HG02938 (cell line): Measurements from ENCODE around the gene TIRAP.
A peak's percentile ranks its signal among the peaks of the same experiment; 100 is the strongest.

Experiments used
- ATAC-seq: cut with Tn5 transposase; IDR thresholded peaks from one replicate; pipeline ENCODE4 v1.9.1; 2021; ENCODE audit warnings: mild to moderate bottlenecking, moderate library complexity; ENCODE audit not compliant: unreplicated experiment

TIRAP gene

DNA sequence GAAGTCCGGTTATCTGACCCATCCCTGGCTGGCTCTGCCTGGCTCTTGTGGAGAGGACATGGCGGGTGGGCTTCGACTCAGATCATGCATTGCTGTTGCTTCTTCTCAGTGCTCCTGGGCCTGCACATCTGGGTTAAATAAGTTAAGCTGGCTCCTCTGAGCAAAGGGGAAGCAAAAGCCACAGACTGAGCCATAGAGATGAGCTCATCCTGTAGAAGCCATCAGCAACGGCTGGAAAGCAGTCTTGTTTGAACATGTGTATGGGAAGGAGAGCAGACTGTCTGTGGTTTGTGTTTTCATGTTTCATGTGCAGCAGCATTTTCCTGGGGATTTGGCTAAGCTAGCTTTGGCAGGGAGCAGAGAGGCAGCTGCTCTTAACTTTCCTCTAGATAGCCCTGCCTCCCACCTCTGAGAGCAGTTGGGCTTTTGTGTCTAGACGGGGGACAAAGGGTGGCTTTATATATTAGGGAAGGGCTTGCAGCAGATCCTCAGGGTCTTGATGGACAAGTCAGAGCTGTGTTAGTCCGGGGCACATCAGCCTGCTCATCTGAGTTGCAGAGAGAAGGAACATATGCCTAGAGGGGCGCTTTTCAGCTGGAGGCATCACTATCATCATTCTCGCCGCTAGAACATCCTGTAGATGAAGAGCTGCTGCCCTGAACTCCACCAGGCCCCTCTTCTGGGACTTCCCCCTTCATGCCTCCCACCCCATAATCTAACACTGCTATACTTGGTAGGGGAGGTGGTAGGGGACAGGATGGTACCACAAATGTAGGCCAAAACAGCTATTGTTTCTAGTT lies 35.9 kb downstream of the TIRAP start:
- ATAC-seq = peak; percentile 71

DNA sequence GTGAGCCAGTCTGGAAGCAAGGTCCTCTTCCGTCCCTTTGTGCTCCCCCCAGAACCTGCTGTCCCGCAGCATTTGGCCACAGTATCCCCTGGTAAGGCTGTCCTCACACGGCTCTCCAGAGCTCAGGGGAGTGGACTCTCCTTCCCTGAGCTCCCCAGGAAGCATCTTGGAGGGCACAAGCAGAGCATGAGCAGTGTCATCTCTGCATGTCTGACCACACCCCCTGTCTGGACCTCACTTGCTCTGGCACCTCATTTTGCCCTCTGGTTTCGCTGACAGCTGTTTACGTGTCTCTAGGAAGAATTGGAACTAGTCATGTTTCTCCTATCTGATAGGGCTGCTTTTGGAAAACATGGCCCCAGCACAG lies 36.5 kb downstream of the TIRAP start:
- ATAC-seq = no peak

DNA sequence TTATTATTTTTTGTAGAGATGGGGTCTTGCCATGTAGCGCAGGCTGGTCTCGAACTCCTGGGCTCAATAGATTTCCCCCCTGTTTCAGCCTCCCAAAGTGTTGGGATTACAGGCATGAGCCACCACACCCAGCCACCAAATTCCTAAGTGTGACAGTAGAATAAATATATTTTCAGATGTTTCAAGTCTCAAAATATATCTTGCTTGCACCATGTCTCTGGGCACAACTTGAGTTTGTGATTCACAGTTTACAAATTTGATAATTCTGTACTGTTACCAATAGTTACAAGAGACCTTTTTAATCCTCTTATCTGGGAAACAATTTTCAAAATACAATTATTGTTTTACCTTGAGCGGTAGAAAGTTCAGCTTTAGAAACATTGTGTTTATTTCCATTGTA lies 40.1 kb downstream of the TIRAP start:
- no peak for ATAC-seq

DNA sequence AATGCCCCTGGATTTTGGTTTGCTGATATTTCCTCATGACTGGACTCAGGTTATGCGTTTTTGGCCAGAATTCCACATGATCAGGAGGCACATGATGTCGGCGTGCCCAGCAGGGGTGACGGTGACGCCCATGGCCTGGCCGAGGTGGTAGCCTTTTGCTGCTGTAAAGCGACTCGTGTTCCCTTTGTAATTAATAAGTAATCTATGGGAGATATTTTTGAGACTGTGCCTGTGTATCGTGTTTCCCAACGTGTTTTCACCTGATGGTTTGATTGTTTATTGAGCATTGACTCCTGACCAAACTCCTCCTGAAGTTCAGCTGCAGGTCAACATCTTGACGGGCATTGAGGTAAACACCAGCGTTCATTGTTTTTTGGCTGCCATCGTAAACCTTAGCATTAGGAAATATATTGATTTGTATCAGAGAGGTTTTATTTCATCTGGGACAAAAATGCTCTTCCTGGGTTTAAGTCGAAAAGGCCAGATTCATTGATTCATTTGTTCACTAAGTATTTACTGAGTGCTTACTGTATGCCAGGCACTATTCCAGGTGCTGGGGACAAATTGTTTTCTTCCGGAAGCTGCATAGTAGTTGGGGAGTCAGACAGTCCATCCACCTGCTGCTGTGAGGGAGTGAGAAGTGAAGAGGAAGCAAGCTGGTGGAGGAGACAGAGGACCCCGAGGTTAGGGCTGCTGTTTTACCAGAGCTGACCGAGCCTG lies 44.5 kb downstream of the TIRAP start:
- no peak for ATAC-seq

DNA sequence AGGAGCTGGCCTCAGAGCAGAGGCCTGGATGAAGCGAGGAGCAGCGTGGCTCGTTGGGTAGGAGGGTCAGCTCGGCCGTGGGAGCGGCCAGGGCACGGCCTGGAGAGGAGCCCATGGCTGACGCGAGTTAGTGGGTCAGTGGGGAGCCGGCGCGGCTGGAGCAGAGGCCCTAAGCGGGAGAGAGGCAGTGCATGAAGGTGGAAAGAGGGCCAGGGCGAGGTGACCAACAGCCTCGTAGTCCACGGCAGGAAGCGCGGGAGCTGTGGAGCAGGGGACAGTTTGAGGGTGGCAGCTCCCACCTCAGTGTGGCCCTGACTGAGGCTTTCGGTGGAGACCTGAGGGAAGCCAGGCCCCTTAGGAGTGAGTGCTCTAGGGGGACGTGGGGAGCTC lies 45.1 kb downstream of the TIRAP start:
- no peak for ATAC-seq

DNA sequence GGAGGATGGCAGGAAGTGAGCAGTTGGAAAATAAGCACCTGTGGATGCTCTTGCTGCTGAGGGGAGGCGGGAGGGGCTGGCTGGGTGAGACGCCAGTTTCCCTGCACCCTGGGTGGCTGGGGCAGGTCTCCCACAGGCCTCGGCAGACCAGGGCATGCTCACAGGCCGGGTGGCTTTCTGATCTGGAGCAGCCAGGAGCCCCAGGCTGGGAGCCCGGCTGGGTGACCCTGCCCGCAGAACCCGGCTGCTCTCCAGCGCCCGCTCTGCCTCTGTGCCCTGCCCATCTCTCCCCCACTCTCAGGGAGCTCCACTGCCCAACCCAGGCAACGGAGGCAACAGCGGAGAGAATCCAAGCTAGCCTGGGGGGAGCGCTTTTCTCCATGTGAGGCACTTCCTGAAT lies 45.6 kb downstream of the TIRAP start:
- no peak for ATAC-seq

DNA sequence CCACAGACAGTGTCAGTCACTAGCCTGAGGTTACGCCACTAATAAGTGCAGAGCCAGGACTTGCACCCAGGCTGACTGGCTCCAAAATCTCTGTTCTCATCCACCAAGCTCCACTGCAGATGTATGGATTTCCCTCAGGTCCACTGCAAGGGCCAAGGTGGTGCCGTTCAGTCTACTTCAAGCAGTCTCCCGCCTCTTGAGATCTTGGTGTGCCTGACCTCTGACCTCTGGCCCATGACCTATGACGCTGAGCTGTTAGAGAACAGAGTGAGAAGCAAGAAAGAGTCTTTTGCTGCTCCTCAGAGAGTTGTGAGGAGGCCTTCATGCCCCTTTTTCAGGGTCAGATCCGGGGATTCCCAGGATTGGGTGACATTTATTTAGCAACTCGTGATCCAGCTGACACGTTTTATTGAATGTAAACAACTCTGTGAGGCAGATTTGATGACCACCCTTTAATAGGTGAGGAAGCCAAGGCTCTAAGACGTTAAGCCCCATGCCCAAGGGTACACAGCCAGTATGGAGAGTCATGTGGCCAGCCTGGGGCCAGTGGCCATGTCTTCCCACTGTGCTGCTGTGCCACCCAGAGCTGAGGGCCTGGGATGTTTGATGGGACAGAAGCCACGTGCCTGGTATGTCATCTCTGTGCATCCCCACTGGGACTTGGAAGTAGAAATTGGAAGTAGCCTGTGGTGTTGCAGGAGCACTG lies 46.2 kb downstream of the TIRAP start:
- ATAC-seq = no peak

DNA sequence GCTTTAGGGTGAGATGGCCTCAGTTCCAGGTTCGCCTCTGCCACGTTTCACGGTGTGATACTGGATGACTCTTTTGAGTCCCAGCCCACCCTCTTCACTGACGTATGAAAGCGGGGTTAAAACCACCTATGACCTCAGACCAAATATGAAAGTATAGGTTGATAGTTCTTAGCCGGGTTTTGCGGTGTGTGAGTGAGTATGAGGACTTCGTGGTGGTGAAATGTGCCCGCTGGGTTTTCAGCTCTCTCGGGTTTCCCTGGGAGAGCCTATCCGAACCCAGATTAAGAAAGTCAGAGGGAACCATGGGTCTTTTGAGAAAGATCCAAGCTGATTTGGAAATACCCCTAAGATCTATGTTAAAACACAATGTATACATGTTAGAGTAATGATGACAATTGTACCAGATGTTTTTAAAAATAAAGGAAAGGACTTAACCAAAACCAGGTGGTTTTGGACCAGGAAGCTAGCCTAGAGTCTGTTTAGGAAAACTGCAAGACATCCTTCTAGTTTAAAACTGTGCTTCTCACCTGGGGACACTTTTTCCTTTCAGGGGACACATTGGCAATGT lies 46.8 kb downstream of the TIRAP start:
- ATAC-seq = no peak

DNA sequence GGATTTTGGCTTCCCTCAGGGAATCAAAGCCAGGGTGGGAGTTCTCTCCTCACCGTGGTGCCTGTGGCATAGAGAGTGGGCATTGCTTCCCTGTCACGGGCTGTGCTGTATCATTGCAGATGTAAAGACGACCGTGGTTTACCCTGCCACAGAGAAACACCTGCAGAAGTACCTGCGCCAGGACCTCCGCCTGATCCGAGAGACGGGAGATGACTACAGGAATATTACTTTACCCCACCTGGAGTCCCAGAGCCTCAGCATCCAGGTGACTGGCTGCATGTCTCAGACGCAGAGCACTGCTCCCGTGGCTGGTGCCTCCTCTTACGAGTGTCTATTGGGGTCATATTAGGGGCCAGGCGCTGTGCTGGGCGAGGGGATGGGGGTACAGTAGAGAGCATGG lies 48.4 kb downstream of the TIRAP start:
- no peak for ATAC-seq

DNA sequence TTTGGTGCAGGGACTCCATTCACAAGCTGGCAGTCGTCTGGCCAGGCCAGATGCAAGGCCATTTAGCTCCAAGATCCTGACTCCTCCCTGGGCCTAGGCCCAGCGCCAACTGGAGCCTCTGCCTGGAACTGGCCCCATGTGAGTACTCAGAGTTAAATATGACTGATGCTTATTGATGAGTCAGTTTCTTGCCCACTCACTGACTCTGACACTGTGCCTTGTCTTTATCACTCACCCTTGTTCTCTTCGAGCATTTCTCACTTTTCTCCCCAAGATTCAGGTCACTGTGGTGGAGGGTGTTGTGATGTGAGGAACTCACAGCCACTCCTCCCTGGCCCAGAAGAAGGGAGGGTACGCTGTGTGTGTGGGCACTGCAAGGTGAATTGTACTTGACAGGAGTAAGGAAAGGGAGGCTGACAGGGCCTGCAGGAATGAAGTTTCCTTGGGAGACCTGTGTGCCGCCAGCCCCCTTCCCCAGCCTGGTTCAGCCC lies 49.4 kb downstream of the TIRAP start:
- no peak for ATAC-seq

DNA sequence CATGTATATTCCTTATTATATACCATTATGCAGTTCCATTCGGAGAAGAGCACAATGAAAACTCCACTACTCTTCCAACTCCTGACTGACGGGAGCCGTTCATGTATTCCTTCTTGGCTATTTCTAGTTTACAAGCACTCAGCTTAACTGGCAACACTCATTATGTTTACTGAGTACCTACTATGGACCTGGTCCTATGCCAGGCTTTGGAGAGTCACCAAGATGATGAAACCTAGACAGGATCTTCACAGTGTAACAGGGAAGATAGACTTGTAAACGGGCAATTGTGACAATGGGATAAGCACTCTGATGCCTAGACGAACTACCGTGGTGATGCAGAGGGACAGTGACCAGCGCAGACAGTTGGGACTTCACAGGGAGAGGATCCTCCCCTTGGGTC lies 50.2 kb downstream of the TIRAP start:
- ATAC-seq = no peak

DNA sequence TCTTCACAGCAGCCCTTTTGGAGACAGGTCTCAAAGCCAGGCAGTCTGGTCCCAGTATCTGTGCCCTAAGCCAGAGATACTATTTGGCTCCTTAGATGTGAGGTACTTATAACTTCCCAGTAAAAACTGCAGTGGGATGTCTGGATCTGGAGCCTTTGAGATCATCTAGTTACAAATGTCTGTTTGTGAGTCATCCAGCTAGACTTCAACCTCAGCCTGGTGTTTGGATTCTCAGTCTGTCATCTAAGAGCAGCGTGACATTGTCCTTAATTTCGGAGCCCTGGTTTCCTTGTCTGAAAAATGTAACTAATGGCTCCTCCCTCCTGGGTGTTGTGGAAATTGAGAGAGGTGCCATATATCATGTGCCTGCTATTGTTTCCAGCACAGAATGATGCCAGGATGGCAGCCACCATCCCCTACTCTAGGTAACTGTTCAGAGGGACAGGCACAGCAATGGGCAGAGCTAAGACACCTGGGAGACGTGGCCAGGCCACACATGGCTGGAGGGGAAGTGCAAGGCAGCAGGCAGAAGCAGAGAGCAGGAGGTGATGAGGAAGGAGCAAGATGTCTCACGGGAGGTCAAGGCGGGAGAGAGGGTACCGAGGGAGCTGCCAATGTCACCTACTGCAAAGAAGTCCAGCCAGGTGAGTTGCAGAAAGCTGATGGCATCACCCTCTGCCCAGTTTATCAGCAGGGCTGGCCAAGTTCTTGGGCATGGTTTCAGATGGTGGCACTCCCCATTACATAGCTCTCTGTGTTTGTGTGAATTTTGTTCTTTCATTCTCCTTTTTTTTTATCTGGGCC lies 52.0 kb downstream of the TIRAP start:
- no peak for ATAC-seq

DNA sequence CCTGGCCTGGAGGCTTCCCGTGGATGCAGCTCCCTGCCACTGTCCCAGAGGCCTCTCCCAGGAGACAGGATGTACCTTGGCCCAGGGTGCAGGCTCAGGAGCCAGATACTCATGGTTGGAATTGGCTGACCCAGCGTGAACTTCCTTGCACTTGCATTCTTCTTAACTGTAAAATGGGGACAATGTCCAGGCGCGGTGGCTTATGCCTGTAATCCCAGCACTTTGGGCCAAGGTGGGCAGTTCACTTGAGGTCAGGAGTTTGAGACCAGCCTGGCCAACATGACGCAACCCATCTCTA lies 52.5 kb downstream of the TIRAP start:
- no peak for ATAC-seq

DNA sequence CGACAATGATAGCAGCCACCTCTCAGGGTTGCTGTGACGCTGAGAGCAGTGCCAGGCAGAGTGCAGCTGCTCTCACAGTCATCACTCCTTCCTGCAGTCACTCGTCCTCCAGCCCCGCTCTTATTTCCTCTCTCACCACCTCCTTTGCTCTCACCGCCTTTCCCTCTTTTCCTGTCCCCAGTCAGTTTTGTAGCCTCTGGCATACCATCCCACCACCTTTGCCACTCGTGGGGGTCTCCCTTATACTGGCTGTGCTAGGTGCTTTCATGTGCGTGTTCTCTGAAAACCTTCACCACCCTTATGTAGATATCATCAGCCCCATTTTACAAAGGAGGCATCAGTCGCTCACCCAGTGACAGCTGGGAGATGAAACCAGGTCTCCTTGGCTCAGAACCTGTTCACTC lies 53.2 kb downstream of the TIRAP start:
- ATAC-seq = no peak

DNA sequence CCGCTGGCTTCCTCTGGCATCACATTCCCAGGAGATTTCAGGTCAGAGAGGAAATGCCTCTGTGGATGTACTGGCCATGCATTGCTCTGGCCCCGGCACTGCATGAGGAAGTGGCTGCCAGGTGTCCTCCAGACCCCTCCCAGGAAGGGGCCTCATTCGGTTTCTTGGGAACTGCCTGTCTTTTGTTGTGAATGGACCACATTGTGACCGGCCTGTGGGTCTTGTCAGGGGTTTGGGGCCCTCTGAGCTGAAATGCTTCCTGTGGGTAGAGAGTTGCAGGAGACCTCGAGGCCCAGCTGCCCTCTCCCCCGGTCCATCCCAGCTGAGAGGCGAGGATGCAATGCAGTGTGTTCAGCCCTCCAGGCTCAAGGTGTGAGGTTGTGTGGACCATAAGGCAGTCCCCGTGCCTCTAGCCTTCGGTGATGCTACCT lies 53.8 kb downstream of the TIRAP start:
- ATAC-seq = no peak

DNA sequence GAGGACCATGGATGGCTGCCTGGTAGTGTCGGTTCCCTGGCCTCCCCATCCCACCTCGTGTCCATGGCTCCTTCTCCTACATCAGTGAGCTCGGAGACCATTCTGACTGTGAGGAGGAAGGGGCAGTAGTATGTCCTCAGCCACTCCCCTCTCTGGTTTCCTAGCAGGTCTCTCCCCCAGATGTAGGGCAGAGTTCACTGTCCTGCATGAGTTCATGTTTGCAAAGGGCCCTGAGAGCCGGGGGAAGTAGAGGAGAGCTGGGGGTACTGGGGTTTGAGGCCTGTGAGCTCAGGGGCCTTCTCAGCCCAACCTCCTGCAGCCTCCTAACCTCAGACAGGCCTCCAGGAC lies 54.2 kb downstream of the TIRAP start:
- ATAC-seq = no peak

DNA sequence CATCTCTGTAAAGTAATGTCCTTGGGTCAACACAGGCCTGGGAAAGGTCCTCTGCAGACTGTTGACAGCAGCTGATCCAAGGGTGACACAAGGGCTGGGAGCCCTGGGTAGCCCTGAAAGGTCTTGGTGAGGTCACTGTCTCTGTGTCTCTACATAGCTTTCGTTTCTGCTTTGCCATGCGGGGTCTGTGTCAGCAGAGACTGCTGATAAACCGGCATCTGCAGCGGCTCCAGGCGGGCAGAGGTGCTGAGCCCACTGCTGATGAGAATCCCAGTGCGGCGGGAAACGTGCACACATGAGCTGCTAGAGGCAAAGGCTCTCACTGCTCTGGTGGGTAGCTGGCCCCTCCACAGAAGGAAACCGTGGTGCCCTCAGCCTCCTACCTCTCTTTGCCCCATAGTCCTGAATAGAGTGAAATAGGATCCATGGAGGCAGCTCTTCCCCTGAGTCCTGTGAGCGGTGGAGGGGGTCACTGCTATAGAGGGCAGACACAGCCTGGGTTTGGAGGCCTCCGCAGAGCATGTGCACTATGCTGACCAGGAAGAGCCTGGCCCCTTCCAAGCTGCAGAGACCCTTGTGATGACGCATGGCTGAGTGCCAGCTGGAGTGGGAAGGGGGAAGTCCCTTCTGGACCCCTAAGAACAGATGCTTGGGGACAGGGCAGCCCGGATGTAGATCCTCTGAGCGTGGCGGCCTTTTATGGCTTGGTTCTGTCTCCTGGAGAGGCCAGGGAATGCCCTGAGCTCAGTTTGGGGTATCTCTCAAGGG lies 54.8 kb downstream of the TIRAP start:
- ATAC-seq = no peak

DNA sequence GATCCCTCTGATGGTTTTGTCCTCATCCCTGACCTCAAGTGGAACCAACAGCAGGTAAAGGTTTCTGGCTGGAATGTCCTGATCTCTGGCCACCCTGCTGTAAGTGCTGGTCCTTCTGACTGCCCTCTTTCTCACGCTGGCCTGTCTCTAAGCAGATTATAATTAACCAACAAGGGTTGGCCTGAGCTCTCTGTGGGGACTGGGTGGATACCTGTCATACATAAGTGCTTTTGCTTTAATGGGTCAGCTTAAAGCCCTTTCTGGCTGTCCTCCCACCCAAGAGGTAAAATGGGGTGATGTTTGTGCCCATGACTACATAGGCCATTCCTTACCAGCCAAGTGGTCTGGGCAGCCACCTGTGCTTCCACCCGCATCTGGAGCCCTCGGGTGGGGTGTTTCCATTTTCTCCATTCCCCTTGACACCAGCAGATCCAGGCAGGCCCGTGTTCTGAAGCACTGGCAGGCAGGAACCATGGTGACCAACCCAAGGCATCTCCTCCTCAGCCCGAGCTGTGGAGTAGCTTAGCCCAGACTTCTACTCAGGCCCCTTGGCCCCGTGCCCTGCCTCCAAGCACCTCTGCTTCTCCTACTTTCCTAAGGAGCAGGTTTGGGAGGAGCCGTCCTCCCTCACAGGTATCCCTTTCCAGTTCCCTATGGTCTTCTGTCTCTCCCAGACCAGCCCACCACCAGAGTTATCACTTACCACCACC lies 55.6 kb downstream of the TIRAP start:
- no peak for ATAC-seq

DNA sequence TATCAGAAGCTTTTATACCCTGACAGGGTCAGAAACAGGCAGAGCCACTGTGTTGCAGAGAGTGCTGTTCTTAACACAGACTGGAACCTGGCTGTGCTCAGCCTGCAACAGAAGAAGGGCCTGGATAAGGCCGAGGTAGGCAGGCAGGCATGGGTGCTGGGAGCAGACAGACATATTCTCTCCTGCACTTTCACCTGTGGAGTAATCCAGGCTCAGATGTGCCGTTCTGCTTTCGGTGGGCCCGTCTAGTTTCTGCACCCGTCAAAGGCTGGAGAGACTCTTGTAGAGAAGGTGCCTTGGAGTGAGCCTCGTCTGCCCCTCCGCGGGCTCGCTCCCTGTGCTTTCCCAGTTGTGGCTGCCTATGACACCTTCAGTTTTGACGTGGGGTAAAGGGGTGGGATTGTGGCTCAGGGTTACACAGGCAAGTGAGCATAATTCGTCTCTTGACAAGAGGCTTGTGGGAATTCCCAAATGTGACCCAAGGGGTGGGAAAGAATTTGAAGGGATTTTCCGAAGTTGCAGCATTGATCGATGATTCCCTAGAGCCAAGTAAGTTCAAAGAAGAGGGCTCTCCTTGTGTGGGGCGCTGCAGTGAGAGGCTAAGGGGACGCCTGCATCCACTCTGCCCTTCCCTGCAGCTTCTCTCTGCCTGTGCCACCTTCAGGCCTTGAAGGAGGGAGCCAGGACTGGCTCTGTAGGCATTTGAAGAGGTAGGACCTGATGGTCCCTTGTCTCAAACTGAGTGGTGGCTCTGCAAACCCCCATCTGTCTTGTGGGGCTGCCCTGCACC lies 56.4 kb downstream of the TIRAP start:
- no peak for ATAC-seq
